ENCODE data around the gene TFDP2.
"Not testable (repeated sequence)": the region's sequence is repeated elsewhere in the genome, so short reads cannot be mapped to it uniquely, and the experiment has no call there.

TFDP2 gene, protein sequence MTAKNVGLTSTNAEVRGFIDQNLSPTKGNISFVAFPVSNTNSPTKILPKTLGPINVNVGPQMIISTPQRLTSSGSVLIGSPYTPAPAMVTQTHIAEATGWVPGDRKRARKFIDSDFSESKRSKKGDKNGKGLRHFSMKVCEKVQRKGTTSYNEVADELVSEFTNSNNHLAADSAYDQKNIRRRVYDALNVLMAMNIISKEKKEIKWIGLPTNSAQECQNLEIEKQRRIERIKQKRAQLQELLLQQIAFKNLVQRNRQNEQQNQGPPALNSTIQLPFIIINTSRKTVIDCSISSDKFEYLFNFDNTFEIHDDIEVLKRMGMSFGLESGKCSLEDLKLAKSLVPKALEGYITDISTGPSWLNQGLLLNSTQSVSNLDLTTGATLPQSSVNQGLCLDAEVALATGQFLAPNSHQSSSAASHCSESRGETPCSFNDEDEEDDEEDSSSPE

DNA sequence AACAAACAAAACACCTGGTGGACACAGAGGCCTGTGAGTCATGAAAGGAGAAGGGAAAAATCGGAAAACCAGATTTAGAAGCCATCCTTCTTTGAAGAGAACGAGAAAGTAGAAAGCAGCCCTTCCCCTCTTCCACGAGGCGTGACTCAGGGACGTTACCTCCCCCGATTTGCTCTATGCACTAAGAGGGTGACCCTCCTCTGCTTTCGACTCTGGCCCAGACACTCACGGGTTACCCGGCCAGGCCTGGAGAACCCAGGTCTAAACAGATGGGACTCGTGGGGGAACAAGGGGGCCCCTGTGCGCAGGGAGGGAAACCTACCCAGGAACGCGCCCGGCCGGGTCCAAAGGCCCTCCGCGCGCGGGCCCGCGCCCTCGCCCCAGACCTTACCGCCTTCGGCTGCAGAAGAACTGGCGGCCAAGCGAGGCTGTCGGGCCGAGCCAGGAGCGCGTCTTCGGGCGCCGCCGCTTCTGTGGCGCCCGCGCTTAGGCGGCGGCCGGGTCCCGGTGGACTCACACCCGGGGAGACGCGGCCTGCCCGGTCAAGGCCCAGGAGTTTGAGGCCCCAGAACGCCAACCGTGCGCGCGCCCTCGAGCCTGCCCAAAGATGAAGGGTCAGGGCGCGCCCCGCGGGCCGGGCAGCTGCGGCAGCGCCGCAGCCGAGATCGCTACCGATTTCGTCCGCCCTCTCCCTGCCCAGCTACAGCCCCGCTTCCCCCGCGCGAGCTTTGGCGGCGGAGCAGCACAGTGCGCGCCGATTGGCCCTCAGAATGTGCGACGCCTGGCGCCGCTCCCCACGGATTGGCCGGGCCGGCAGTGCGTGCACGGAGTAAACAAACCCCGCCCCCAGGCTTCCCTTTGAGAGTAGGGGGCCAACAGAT is at the start of gene TFDP2:
TSS of gene TFDP2 (minus strand) at position 753 of the 881 bp plus-strand sequence. CDS start 47,795 bp downstream, outside the sequence.
- DNase-seq, result peak; percentile 69

DNA sequence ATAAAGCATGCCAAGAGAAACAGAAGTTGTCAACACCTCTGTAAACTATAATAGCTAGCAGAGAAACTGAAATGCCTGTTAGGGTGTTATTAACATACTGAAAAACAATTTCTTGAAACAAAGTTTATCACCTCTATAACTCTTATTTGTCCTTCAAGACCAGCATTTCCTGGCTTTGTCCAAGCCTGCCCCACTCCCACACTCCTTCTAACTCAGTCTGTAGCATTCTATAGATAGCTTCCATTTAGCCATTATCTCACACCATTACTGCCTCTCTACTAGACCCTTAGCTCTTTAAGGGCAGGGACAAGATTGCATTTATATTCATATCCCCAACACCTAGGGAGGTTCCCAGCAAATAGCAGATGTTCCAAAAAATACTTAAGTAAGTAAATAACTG is 39.5 kb upstream of the TFDP2 start:
- no peak for DNase-seq

DNA sequence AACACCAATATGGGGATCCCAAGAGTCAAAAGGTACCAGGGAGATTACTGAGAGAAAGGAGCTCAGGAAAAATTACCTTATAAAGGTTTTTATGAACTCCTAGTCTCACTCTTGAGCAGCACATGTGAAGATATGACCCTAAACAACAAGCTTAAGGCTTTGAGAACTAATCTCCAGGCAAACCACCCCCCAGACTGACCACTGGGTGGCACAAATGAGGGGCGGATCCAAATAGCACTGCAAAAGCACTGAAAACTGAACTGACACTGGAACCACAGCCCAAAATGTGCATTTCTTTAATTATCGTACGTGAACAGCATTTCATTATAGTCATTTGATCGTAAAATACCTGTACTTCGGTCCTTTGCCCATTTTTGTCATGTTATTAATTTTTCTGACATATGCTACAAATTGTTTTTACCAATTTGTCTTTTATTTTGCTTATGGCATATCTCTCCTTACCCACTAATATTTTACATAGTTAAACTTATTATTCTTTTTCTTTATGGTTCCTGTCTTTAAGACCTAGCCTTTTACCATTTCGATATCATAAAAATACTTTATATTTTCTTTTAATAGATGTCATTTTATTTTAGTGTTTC is 31.5 kb upstream of the TFDP2 start:
- DNase-seq, result peak; percentile 30

DNA sequence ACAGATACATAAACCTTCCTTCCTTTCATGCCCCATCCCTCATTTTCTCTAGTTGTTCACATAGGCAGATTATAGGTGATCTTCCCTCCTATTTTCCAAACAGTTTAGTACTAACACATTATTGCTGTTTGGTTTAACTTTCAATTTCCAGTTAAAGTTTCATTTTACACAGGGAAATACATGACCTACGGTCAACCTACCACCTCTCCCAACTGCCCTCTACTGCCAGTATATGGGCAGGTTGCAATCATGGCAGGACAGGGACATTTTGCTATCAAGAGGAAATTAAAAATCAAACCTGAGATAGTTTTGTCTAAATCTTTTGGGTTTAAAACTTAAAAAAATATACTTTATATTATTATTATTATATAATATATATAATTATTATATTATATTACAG is 26.1 kb upstream of the TFDP2 start:
- no peak for DNase-seq

DNA sequence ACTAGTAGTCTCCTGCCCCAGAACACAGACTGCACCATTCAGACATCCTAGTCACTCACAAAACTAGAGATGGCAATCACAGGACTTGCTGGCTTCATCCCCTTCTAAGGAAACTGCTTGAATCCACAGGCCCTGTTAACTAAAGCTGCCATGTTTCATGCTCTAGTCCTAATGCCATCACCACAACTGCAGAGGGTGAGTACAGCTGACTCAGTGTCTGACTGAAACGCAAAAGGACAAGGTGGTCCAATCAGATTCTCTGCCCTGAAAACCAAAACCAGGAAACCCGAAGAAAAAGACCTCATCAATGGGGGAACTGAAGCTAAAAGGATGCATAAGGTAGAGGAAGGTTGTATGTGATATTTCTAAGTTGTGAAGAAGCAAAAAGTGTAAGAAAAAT is 25.2 kb upstream of the TFDP2 start:
- DNase-seq, result no peak

DNA sequence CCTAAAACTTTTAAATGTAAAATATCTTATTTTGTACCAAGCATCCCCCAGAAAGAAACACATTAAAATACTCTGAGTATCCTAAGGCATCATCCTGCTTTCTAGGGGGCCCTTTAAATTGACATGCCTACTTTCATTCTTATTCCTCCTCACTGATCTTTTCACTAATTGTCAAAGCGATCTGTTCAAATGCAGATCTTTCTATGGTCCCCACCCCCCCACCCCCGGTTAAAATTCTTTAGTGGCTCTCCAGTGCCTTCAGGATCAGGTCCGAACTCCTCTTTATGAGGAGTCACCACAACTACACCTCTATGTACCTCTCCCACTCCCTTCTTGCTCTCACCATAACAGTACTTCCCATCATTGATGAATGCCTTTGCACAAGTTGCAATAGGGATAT is 19.2 kb upstream of the TFDP2 start:
- DNase-seq, result no peak

DNA sequence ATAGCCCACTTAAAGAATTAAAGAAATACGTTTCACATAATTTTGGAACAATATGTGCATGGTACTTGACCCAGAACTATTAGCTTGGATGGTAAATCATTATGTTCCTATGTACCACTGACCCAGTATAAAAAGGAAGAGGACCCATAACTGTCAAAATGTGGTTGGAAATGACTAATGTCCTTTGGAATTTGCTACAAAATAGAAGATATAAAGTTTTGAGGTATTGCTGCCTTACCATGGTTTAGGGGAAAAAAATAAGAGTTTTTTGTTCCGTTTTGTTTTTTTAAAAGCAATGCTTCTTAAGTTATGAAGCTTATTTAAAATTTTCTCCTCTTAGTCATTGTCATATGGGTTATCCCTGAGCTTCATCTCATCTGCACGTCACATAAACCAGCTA is 15.8 kb upstream of the TFDP2 start:
- peak; percentile 6 for DNase-seq

DNA sequence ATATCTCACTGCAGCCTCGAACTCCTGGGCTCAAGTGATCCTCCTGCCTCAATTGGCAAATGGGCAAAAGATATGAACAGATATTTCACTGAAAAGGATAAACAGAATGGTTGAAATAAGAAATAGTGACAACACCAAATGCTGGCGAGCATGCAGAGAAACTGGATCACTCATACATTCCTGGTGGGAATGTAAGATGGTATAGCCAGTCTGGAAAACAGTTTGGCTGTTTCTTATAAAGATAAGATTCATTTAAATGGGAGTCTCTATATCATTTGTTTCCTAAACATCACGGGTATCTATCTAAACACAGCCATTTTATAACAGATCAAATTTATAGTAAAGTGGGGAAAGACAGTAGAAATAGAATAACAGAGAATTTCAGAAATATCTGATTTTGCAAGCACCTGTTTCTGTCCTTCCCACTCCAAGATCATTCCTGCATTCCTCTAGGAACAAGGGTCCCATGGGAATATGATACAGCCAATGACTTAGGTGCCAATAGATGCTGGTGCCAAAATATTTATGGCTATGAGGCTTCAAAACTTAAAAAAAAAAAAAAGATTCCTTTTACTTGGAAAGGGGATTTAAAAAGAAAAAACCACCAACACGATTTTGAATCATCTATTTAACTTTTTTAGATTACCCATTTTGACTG is 9.9 kb upstream of the TFDP2 start:
- no peak for DNase-seq

DNA sequence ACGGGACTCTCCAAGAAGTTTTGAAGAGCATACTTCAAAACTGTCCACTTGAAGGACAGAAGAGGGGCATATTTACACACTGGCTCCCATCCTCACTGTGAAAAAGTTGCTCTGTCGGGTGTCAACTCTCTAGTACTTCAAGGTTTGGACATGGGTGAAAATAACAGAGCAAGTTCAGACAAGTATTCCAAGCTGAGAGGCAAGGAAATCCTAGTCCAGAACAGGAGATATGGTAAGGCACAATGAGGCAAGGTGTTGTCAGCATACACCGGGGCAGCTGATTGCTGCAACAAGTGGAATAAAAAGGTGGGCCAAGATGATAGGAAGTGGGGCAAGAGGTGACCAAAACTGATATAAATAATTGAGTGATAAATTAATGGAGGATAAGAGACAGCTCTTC is 4.8 kb upstream of the TFDP2 start:
- DNase-seq, result no peak

DNA sequence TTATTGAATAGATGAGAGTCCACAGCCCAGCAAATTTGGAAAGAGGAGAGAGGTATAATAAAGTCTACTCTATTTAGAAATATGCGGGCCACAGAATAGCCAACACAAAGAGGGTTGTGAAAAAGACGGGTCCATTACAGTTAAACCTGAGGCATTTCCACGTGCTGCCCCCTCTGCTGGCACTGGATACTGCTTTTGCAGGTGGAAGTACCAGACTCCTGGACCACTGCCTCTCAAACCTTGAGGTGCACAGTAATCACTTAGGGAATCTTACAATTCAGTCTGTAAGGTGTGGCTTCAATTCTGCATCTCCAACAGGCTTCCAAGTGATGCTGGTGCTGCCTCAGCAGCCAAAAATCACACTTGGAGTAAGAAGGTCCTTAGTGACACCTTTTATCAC is 3.0 kb upstream of the TFDP2 start:
- no peak for DNase-seq

DNA sequence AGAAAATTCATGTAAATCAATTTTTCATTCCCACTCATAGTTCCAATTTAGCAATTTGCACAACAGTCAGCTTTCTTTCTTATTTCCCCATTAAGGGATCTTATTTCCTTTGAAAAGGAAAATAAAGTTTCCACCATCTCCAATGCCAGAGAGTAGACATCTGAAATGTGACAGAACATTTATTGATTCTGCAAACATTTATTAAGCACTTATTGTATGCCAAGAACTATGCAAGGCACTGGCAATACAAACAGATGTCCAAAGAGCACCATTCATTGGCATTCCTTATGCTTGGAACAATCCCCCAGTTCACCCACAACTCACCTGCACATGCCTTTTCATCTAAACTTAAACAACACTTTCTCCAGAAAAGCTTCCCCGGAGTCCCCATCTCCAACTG is 2.5 kb upstream of the TFDP2 start:
- no peak for DNase-seq

DNA sequence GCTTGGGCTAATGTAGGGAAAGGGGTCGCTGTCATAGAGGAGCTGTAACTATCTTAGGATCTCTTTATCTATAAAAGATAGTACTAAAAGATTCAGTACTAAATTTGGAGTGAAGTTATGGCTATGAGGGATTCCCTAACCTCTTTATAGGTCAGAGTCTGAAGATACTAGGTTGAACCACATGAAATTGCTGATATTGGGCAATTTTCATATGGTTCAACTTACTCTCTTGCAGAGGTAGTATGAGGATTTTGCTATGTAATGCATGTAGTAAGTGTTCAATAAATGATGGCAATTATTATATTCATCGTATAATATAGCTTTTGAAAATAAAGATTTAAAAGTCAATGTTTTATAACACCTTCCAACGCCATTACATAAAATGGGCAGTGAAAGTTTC is 1.9 kb upstream of the TFDP2 start:
- DNase-seq, result no peak

DNA sequence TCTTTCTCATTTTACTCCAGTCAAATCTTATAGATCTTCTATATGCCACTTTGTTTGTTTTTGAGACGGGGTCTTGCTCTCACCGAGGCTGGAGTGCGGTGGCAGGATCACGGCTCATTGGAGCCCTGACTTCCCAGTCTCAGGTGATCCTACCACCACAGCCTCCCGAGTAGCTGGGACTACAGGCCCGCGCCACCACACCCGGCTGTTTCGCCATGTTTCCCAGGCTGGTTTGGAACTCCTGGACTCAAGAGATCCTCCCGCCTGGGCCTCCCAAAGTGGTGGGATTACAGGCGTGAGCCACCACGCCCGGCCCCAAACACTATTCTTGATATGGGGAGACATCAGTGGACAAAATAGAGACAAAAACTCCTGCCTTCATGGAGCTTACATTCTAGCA is 927 bp upstream of the TFDP2 start:
- DNase-seq, result no peak

DNA sequence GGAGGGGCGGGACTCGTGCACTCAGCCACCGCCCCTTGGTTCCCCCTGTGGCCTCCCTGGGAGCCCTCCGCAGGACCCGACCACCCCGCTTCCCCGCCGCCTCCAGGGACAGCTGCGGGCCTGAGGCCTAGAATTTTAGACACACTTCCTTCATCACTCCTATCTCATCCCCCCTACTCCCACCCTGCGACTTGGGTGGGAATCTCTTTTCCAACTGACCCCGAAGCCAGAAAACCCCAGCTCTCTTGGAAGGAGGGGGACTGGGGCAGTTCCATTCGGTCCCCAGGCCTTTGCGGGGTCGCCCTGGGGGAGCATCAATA is 289 bp upstream of the TFDP2 start:
- DNase-seq, result no peak

DNA sequence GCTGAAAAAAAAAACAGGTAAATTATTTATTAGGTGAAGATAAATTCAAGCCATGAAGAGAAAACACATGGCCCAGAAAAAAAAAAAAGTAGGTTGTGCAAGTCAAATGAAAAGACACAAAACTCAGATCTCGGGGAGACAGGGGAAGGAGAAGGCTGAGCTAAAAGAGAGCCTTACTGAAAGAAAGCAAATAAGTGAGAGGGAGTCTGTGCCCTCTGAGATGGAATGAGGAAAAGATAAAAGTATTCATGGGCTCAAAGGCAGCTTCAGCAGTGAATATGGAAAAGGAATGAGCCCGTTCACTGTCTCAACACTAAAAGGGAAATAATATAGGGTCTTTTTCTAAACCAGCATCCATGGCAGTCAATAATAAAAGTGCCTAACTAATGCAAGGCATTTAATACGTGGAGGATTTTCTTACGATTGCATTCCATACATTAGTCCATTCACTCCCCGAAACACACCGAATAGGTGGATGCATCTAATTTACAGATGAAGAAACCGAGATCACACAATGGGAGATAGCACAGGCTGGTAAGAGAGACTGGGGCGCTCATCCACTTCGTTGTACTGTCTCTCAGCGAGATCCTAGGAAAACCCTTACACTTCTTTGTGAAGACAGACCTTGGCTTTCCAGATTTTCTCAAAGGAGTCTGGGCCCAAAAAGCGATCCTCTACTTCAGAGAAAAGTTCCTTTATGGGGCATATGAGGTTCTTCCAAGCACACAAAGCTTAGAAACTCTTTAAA is 1.1 kb downstream of the TFDP2 start:
- DNase-seq, result no peak

DNA sequence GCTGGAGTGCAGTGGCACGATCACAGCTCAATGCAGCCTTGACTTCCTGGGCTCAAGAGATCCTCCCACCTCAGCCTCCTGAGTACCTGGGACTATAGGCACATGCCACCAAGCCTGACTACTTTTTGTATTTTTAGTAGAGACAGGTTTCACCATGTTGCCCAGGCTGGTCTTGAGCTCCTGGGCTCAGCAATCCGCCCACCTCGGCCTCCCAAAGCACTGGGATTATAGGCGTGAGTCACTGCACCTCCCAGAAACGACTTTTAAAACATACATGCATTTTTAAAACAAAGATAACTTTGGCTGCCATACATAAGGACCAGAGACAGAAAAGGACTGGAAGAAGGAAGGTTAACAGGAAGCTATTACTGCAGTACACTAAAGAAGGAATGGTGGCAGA is 4.8 kb downstream of the TFDP2 start:
- DNase-seq, result not testable (repeated sequence)

DNA sequence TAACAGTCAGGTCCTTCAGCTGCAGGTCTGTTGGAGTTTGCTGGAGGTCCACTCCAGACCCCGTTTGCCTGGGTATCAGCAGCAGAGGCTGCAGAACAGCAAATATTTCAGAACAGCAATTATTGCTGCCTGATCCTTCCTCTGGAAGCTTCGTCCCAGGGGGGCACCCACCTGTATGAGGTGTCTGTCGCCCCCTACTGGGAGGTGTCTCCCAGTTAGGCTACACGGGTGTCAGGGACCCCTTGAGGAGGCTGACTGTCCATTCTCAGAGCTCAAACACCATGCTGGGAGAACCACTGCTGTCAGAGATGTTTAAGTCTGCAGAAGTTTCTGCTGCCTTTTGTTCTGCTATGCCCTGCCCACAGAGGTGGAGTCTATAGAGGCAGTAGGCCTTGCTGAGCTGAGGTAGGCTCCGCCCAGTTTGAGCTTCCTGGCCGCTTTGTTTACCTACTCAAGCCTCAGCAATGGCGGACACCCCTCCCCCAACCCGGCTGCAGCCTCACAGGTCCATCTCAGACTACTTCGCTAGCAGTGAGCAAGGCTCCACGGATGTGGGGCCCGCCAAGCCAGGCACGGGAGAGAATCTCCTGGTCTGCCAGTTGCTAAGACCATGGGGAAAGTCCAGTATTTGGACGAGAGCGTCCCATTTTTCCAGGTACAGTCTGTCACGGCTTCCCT is 8.6 kb downstream of the TFDP2 start:
- not testable (repeated sequence) for DNase-seq

DNA sequence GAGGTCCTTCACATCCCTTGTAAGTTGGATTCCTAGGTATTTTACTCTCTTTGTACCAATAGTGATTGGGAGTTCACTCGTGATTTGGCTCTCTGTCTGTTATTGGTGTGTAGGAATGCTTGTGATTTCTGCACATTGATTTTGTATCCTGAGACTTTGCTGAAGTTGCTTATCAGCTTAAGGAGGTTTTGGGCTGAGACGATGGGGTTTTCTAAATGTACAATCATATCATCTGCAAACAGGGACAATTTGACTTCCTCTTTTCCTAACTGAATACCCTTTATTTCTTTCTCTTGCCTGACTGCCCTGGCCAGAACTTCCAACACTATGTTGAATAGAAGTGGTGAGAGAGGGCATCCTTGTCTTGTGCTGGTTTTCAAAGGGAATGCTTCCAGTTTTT is 12.3 kb downstream of the TFDP2 start:
- DNase-seq, result not testable (repeated sequence)

DNA sequence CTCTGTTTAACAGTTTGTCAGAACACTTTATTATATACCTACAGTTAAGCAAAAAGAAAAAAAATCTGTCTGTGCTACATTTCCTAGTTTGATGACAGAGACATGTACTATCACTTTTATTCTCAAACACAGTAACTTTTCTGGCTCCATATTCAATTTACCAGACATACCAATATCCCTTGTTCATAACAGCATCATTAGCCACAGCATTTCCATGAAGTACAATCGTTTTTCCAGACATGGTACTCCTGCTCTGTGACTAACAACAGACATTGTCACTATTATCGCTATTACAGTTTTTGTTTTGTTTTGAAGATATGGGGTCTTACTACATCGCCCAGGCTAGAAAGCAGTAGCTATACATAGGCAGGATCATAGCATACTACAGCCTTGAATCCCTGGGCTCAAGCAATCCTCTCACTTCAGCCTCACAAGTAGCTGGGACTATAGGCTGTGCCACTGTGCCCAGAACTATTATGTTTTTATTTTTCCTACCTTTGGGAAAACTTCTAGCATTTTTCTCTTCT is 14.5 kb downstream of the TFDP2 start:
- no peak for DNase-seq

DNA sequence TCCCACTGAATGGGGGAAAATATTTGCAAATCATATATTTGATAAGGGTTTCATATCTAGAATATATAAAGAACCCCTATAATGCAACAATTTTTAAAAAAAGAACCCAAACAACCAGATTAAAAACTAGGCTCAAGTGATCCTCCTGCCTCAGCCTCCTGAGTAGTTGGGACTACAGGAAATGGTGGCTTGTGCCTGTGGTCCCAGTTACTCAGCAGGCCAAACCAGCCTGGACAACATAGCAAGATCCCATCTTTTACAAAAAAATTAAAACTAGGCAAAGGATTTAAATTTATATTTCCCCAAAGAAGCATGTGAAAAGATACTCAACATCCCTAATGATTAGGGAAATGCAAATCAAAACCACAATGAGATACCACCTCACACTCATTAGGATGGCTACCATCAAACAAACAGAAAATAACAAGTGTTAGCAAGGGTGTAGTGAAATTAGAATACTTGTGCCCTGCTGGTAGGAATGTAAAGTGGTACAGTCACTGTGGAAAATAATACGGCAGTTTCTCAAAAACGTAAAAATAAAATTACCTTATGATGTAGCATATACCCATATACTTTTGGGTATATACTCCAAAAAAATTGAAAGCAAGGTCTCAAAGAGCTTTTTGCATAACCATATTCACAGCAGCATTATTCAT is 19.7 kb downstream of the TFDP2 start:
- DNase-seq, result no peak

Data from MV-4-11 (cell line).